Measurements from ENCODE around the gene SNRPA.

The SNRPA gene

DNA sequence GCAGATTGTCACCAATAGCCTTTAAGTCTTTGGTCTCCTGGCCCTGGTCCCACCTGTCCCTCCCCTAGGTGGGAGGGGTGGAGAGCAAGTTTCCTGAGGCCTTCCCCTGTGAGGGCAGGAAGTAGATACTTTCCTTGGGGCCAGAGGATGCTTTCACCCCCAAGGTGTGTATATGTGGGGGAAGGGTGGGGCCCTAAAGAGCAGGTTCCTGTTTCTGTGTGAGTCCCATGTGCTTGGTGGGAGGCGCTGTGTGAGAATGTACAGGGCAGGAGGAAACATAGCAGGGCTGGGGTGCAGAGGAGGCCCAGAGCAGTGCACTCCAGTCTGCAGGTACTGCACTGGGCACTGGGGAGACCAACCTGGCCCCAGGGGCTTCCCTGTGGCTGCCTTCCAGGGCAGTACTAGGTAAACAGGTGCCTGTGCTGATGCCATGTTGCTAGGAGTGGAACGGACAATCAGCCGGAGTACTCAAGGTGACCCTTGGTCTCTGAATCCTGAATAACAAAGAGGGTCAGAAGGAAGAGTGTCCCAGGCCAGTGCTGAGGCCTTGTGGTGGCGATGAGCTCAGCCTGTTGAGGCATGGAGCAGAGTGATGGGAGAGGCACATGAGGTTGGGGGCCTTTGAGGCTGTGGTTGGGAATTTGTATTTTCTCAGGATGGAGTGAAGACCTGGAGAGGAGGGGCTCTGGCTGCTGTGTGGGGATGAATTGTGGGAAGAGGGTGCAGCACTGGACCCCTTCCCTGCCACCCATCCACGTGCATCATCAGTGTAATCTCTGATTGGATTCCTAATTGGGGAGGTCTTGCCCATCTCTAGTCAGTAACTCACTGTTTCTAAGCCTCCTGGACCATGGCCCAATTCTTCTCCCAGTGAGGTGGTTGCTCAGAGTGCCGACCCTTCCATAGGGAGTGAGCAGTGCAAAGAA lies 53.1 kb downstream of the SNRPA start:
- Histone ChIP-seq H3K4me3 (ENCODE audit: low read depth, low read length) (no peak overlapping the region), H3K9me3 (ENCODE audit: control insufficient read depth, insufficient read depth, low read depth, low read length) (no peaks in the 10 kb centered on the region), H3K36me3 (ENCODE audit: control insufficient read depth in 2 of 2, insufficient read depth in 1 of 2, low read length in 2 of 2) (peaks cover 55 to 74% of the 10 kb centered on the region in 2 experiments), H3K27ac (ENCODE audit: extremely low read depth, low read depth, low read length) (peak overlapping the region; percentile 67), H3K4me1 (ENCODE audit: control insufficient read depth, insufficient read depth, low read length) (peaks cover 77% of the 10 kb centered on the region)
- ChIA-PET POLR2A (interaction anchor here (1.0 to 8.6 kb wide), 4 partner anchors 26 to 87 kb away, joined by 3 to 86 read pairs (median 30); partner anchors contain the start of genes ACTMAP, COQ8B, ITPKC and RAB4B), CTCF (interaction anchor here (0.6 to 5.6 kb wide), 11 partner anchors 8 to 507 kb away, joined by 3 to 77 read pairs (median 4); no protein-coding TSS in a partner anchor)
- TF ChIP-seq ZNF600 (tag by site-specific recombination; IDR thresholded peaks at IDR 0.05) (peak; percentile 43; the same call in 1 of the 2 replicates), WT1 (tag by site-specific recombination; IDR thresholded peaks at IDR 0.05) (no peak), KLF1 (tag by site-specific recombination; IDR thresholded peaks at IDR 0.05) (peak; percentile 83), SCRT1 (tag by site-specific recombination; IDR thresholded peaks at IDR 0.05; ENCODE audit: borderline replicate concordance) (0 out of 2 replicates have a peak, but pooled peaks have one; percentile 49), ZNF561 (tag by site-specific recombination; IDR thresholded peaks at IDR 0.05; ENCODE audit: borderline replicate concordance) (0 out of 2 replicates have a peak, but pooled peaks have one; percentile 28), ZNF155 (tag by site-specific recombination; IDR thresholded peaks at IDR 0.05) (no peak), GLIS1 (tag by site-specific recombination; IDR thresholded peaks at IDR 0.05) (peak; percentile 87), ZNF658 (tag by site-specific recombination; IDR thresholded peaks at IDR 0.05) (no peak), ZBTB21 (tag by site-specific recombination; IDR thresholded peaks at IDR 0.05) (0 out of 2 replicates have a peak, but pooled peaks have one; percentile 3), MYNN (tag by site-specific recombination; IDR thresholded peaks at IDR 0.05; ENCODE audit: borderline replicate concordance) (no peak), ZFP37 (tag by site-specific recombination; IDR thresholded peaks at IDR 0.05) (no peak), PRDM1 (tag by site-specific recombination; IDR thresholded peaks at IDR 0.05) (peak; percentile 52; the same call in 1 of the 2 replicates), SP2 (tag by site-specific recombination; IDR thresholded peaks at IDR 0.05) (peak; percentile 74), SCRT2 (tag by site-specific recombination; IDR thresholded peaks at IDR 0.05) (peak; percentile 88), ZSCAN16 (tag by site-specific recombination; IDR thresholded peaks at IDR 0.05) (no peak), ZNF335 (tag by site-specific recombination; conservative IDR thresholded peaks at IDR 0.05) (peak; percentile 41; the same call in 1 of the 2 replicates), ZBTB1 (tag by site-specific recombination; IDR thresholded peaks at IDR 0.05) (no peak), ZNF621 (tag by site-specific recombination; IDR thresholded peaks at IDR 0.05) (no peak)
- TF ChIP-seq, protein P1, sequence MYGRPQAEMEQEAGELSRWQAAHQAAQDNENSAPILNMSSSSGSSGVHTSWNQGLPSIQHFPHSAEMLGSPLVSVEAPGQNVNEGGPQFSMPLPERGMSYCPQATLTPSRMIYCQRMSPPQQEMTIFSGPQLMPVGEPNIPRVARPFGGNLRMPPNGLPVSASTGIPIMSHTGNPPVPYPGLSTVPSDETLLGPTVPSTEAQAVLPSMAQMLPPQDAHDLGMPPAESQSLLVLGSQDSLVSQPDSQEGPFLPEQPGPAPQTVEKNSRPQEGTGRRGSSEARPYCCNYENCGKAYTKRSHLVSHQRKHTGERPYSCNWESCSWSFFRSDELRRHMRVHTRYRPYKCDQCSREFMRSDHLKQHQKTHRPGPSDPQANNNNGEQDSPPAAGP (tag by site-specific recombination; IDR thresholded peaks at IDR 0.05), result peak; percentile 59; the same call in 1 of the 2 replicates
- TF ChIP-seq, protein P2, sequence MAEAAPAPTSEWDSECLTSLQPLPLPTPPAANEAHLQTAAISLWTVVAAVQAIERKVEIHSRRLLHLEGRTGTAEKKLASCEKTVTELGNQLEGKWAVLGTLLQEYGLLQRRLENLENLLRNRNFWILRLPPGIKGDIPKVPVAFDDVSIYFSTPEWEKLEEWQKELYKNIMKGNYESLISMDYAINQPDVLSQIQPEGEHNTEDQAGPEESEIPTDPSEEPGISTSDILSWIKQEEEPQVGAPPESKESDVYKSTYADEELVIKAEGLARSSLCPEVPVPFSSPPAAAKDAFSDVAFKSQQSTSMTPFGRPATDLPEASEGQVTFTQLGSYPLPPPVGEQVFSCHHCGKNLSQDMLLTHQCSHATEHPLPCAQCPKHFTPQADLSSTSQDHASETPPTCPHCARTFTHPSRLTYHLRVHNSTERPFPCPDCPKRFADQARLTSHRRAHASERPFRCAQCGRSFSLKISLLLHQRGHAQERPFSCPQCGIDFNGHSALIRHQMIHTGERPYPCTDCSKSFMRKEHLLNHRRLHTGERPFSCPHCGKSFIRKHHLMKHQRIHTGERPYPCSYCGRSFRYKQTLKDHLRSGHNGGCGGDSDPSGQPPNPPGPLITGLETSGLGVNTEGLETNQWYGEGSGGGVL (tag by site-specific recombination; IDR thresholded peaks at IDR 0.05), result peak; percentile 66
- TF ChIP-seq, protein P3, sequence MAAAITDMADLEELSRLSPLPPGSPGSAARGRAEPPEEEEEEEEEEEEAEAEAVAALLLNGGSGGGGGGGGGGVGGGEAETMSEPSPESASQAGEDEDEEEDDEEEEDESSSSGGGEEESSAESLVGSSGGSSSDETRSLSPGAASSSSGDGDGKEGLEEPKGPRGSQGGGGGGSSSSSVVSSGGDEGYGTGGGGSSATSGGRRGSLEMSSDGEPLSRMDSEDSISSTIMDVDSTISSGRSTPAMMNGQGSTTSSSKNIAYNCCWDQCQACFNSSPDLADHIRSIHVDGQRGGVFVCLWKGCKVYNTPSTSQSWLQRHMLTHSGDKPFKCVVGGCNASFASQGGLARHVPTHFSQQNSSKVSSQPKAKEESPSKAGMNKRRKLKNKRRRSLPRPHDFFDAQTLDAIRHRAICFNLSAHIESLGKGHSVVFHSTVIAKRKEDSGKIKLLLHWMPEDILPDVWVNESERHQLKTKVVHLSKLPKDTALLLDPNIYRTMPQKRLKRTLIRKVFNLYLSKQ (tag by site-specific recombination; IDR thresholded peaks at IDR 0.05; ENCODE audit: borderline replicate concordance), result no peak
- TF ChIP-seq, protein P4, sequence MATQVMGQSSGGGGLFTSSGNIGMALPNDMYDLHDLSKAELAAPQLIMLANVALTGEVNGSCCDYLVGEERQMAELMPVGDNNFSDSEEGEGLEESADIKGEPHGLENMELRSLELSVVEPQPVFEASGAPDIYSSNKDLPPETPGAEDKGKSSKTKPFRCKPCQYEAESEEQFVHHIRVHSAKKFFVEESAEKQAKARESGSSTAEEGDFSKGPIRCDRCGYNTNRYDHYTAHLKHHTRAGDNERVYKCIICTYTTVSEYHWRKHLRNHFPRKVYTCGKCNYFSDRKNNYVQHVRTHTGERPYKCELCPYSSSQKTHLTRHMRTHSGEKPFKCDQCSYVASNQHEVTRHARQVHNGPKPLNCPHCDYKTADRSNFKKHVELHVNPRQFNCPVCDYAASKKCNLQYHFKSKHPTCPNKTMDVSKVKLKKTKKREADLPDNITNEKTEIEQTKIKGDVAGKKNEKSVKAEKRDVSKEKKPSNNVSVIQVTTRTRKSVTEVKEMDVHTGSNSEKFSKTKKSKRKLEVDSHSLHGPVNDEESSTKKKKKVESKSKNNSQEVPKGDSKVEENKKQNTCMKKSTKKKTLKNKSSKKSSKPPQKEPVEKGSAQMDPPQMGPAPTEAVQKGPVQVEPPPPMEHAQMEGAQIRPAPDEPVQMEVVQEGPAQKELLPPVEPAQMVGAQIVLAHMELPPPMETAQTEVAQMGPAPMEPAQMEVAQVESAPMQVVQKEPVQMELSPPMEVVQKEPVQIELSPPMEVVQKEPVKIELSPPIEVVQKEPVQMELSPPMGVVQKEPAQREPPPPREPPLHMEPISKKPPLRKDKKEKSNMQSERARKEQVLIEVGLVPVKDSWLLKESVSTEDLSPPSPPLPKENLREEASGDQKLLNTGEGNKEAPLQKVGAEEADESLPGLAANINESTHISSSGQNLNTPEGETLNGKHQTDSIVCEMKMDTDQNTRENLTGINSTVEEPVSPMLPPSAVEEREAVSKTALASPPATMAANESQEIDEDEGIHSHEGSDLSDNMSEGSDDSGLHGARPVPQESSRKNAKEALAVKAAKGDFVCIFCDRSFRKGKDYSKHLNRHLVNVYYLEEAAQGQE (tag by site-specific recombination; IDR thresholded peaks at IDR 0.05), result no peak
- TF ChIP-seq, protein P5, sequence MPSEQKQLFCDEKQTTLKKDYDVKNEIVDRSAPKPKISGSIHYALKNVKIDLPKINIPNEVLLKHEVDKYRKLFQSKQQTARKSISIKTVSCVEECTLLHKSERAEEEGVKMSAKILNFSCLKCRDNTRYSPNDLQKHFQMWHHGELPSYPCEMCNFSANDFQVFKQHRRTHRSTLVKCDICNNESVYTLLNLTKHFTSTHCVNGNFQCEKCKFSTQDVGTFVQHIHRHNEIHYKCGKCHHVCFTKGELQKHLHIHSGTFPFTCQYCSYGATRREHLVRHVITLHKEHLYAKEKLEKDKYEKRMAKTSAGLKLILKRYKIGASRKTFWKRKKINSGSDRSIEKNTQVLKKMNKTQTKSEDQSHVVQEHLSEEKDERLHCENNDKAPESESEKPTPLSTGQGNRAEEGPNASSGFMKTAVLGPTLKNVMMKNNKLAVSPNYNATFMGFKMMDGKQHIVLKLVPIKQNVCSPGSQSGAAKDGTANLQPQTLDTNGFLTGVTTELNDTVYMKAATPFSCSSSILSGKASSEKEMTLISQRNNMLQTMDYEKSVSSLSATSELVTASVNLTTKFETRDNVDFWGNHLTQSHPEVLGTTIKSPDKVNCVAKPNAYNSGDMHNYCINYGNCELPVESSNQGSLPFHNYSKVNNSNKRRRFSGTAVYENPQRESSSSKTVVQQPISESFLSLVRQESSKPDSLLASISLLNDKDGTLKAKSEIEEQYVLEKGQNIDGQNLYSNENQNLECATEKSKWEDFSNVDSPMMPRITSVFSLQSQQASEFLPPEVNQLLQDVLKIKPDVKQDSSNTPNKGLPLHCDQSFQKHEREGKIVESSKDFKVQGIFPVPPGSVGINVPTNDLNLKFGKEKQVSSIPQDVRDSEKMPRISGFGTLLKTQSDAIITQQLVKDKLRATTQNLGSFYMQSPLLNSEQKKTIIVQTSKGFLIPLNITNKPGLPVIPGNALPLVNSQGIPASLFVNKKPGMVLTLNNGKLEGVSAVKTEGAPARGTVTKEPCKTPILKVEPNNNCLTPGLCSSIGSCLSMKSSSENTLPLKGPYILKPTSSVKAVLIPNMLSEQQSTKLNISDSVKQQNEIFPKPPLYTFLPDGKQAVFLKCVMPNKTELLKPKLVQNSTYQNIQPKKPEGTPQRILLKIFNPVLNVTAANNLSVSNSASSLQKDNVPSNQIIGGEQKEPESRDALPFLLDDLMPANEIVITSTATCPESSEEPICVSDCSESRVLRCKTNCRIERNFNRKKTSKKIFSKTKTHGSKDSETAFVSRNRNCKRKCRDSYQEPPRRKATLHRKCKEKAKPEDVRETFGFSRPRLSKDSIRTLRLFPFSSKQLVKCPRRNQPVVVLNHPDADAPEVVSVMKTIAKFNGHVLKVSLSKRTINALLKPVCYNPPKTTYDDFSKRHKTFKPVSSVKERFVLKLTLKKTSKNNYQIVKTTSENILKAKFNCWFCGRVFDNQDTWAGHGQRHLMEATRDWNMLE (tag by site-specific recombination; conservative IDR thresholded peaks at IDR 0.05; ENCODE audit: low read depth), result no peak
